SK-N-SH (cell line): ENCODE results near the gene NYAP1.

Experiments used
- NFIC ChIP-seq: IDR thresholded peaks from 2 replicates; pipeline ENCODE4 v1.4.0; 2012; ENCODE audit warnings: borderline replicate concordance
- NRF1 ChIP-seq: IDR thresholded peaks from 2 replicates; pipeline ENCODE4 v1.6.1; 2012; ENCODE audit warnings: low read depth, mild to moderate bottlenecking, low read length
- TF ChIP-seq, protein P1 (sequence below): fragments of 200-600 bp; sonication (generic); IDR thresholded peaks from 2 replicates; pipeline ENCODE4 v1.6.1; 2017; ENCODE audit warnings: antibody characterized with exemption, mild to moderate bottlenecking, moderate library complexity

- TF ChIP-seq NFIC (no peak), NRF1 (no peak)
- TF ChIP-seq, protein P1, sequence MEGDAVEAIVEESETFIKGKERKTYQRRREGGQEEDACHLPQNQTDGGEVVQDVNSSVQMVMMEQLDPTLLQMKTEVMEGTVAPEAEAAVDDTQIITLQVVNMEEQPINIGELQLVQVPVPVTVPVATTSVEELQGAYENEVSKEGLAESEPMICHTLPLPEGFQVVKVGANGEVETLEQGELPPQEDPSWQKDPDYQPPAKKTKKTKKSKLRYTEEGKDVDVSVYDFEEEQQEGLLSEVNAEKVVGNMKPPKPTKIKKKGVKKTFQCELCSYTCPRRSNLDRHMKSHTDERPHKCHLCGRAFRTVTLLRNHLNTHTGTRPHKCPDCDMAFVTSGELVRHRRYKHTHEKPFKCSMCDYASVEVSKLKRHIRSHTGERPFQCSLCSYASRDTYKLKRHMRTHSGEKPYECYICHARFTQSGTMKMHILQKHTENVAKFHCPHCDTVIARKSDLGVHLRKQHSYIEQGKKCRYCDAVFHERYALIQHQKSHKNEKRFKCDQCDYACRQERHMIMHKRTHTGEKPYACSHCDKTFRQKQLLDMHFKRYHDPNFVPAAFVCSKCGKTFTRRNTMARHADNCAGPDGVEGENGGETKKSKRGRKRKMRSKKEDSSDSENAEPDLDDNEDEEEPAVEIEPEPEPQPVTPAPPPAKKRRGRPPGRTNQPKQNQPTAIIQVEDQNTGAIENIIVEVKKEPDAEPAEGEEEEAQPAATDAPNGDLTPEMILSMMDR: no peak
Observed at GRCh38 chr7:100513212-100513810, 29.6 kb downstream of the NYAP1 start.
